A172 (cell line): ENCODE data around the gene NFIA. TPM values are rescaled to one million over a fixed set of nuclear protein-coding genes. Genes with fewer than 3 reads are reported as not detected.

Experiments
- DNase-seq: peaks from one replicate; pipeline ENCODE4 v3.0.0-alpha.2; 2015; ENCODE audit warnings: low spot score
- total RNA-seq: library from RNA; depleted of rRNA; stranded (reverse); fragments of >200 nt; shearing (Covaris generic); gene quantifications from 2 replicates; pipeline ENCODE4 v1.2.3, GENCODE V29; 2014

The NFIA gene
- total RNA-seq, 1 experiment from 2014 or later, result 0.22 TPM

DNA sequence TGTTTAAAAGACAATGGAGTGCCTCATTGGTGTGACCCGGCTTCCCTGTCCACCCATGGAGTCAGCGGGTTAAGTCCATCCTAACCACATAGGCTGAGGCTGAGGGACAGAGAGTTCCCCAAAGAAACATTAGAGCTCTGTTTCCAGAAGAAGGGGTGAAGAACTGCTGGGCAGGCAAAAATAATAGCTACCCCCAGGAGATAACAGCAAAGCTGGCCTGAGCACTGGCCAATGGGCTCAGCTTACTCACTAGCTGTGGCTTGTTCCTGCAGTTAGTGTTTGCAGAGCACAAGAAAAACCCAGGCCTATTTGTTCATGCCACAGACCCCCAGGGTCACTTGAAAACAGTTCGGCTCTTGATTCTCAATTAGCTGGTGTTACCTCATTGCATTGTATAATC, 311.2 kb downstream of the NFIA start:
- no peak for DNase-seq

DNA sequence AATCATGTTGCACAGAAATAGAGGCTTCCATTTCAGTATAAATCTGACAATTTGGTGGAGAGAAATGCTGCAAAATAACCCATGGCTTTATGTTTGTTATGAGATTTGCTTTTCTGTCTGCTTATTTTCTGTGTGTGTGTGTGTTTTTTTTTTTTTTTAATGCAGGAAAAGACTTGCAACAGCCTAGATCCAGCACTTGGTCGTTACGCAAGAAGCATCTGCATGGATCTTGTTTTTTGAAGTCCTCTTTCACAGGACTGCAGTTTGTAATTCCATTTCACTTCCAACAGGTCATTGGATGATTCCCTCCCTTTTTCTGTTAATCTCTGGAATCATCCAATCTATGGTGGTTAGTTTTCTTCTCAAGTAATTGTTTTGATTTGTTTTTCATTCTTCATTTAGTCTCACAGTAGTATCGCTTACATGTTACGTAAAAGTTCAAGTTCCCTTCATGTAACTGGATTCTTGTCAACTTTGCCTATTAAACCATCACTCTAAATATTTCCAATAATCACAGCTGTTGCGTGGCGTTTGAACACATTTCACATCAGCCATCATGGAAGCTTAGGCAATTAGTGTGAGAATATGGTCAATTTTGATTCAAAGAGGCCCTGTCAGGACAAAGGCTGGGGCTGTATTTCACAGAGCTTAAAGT, 312.9 kb downstream of the NFIA start:
- no peak for DNase-seq

DNA sequence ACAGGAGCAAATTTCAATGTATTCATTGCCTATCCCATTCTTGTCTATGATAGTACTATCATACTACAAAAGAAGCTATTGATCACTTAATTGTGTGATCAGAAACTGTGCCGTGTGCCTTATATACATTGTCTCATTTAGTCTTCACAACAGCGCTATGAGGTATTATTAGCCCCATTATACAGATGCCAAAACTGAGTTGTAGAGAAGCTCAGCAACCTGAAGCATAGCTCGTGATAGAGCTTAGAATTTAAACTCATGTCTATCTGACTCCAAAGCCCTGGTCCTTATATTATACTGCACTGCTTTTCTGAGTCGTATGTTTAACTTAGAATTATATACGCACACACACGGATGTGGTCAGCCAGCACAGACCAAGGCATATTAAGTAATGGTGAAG, 315.1 kb downstream of the NFIA start:
- no peak for DNase-seq

DNA sequence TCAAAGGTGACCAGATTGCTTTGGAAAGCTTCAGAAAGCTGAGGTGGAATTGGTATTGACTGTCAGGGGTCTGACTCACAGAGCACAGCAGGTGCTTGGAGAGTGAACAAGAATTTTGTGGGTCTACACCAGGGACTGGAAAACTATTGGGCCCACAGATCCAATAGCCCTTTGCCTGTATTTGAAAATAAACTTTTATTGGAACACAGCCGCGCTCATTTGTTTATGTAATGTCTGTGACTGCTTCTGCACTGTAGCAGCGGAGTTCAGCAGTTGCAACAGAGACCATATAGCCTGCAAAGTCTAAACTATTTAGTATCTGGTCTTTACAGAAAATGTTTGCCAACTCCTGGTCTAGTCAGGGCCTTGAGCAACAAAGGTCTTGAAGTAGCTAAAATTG, 315.6 kb downstream of the NFIA start:
- no peak for DNase-seq

DNA sequence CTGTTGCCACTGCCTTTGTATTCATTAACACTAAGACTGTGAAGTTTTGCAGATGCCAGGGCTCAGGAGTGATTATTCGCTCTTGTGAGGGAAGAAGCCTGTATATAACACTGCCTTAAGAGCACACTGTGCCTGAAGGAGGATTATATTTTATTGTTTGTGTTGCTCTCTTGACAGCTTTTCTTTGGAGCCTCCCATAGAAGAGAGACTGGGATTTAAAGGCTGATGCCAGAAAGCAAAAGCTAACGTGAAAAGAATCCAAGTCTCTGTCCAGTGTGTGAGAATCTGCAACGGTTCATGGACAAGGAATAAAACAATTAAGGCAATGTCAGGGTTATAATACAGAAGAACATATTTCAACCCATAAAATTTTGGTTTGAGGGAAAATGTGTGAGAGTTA, 316.8 kb downstream of the NFIA start:
- no peak for DNase-seq

DNA sequence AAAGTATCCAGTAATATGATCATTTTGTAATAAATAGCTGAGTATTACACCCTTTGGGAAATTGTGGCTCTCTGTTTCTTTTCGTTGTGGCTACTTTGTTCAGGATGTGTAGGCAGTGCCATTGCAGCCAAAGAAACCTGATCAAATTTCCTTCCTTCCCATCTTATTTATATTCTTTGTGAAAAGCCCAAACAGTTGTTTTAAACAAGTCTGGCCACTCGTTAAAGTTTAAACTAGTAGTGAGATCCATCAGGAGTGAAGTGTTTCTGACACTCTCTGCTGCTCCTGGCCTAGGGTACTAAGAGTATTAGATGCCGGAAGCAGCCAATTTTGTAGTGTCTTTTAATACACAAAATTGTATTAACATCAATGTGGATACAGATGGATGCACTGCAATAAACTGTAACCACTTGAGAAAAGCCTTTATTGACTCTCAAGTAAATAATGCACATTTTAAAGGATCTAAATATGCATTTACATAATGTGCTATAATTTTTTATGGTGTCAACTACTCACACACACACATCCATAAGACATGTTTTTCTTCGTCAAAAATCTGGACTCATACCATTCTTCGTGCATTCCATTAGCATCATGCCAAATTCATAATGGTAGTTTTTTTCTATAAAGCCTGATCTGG, 317.9 kb downstream of the NFIA start:
- no peak for DNase-seq

DNA sequence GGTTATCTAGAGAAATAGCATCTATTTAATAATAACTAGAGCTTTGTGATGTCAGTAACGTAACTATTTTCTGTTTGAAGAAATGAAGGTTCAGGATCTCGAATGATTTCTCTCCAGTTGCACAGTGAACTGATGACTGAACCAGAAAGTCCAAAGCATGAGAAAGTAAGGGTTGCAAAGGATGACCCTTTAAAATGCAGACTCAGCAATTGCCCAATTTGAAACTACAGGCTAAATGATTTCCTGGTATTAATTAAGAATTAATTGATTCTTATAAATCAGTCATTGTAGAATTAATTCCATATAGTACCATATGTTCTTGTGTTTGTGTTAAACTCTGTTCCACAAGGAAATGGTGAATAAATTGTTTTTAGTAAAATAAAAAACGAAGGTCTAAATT, 318.6 kb downstream of the NFIA start:
- DNase-seq, result no peak

DNA sequence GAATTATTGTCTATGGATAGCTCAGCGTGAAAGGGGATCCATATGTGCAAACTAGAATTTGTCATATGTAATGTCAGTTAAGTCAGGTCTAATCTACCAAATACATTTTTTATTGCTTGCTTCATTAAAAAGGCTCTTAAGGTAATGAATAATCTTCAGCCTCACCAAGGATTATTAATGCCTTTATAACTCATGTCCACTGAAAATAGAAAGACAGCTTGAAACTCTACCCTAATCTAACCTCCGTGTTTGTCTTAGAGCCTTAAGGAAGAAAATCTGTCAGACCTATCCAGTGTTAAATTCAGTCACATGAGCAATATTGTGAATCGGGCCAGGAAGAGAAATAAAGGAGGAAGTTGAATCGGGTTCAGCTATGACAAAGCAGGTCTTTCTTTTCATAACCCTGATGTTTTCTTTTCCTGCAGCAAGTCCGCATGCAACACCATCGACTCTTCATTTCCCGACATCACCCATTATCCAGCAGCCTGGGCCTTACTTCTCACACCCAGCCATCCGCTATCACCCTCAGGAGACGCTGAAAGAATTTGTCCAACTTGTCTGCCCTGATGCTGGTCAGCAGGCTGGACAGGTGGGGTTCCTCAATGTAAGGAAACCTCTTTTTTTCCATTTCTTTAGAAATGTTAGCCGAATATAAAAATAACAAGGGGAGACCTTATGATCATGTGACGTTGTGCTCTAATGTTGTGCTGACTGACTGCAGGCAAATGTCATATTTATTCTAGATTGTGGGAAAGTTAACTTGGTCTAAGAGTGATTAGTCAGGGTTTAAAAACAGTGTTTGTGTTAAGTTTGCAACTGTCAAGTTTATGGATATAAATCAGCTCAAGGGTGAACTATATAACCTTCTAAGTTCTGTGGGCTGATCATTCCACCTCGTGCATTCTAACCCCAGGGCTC, 321.6 kb downstream of the NFIA start:
- no peak for DNase-seq

DNA sequence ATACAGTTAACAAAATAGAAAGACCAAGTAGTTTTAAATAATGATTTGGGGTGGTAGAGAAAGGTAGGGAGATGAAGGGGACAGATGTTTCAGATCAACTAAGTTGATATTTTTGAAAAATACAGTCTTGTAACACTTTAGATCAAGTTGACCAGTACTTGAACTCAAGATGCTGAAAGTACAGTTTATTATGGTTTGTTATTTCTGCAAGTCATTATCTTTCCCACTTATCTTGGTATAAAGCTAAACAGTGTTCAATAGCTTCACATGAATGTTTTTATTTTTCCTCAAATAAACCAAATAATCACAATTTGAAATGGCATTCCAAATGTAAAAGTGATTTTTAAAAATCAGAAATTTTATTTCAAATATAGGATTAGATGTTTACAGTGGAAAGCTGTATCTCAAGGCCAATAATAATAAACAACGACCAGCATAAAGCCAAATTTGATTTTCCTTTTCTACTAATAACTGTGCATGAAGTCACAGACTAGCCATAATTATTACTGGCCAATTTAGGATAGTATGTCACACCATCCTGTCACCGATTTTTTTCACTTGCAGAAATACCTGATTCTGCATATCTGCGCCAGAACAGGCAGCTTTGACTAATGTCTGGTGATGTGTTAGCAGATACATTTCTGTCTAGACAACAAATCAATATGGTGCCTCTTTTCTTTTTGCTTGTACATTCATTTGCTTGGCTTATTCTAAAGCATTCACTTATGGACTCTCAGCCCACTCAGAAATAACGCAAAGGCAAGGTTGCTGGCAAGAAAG, 322.4 kb downstream of the NFIA start:
- DNase-seq, result no peak

DNA sequence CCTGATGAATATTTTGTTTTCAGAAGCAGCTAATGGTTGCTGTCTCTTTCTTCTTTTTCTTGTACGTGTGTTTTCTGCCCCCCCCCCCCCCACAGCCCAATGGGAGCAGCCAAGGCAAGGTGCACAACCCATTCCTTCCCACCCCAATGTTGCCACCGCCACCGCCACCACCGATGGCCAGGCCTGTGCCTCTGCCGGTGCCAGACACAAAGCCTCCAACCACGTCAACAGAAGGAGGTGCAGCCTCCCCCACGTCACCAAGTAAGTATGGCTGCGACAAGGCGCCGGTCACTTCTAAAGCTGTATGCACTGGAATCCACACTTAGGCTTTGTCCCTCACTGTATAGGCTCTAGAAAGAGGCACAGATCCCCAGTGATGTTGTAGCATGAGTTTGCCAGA, 324.1 kb downstream of the NFIA start:
- no peak for DNase-seq

DNA sequence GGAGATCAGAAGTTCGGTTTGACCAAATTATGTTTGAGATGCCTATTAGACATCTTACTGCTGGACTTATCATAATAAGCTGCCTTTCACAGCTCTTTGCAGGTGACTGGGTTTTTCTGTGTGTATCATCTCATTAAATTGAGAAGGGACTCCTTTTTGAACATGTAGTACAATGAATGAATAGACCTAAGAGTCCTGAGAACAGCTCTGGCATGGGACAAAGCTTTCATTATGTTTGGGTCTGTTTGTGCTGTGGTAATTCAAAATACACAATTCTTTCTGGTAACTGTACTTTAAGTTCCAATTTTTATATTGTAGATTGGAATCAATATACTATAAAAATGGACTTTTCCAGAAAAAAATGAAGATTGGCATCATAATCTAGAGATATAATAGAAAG, 330.2 kb downstream of the NFIA start:
- no peak for DNase-seq

DNA sequence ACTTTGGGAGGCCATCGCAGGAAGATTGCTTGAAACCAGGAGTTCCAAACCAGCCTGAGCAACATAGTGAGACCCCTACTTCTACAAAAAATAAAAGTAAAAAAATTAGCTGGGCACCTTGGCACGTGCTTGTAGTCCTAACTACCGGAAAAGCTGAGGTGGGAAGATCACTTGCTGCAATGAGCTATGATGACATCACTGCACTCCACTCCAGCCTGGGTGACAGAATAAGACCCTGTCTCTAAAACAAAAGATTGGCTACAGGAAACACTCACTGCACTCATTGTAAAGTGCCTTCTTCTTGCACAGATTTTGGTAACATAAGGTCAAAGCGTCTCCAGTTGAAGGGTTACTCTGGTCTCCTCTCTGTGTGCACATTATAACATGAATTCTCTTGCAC, 336.8 kb downstream of the NFIA start:
- DNase-seq, result no peak

DNA sequence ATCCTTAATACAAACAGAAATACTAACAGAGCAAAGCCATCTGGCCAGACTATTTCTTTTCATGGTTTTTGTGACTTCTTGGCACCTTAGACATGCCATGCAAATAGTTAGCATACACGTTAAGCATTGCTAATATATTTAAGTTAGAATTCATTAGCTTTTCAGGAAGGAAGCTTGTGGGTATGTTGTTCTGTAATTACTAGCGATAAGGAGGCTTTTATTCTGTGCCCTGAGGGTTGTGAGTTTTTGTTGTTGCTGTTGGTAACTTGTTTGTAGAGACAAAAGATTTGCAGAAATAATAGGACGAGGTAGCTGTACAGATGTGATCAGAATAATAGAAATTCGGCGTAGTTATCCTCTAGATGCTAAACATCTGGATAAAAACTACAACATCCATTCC, 337.3 kb downstream of the NFIA start:
- DNase-seq, result no peak

DNA sequence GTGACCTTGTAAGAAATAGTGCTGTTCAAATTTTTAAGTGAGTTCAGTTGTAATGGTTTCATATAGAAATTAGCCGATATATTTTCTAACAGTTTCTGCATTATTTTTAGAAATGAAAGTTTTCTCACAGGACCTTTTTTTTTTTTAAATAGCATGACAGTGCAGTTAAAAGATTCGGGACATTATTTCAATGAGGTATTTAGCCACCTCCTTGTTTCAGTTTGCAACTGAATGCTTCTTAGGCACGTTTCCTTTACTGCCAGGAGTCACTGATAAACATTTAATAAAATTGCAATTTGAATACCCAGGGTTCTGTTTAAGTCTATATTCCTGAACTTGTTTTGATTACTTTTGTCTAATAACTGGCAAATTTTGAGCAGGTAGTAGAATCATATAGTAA, 337.9 kb downstream of the NFIA start:
- no peak for DNase-seq

DNA sequence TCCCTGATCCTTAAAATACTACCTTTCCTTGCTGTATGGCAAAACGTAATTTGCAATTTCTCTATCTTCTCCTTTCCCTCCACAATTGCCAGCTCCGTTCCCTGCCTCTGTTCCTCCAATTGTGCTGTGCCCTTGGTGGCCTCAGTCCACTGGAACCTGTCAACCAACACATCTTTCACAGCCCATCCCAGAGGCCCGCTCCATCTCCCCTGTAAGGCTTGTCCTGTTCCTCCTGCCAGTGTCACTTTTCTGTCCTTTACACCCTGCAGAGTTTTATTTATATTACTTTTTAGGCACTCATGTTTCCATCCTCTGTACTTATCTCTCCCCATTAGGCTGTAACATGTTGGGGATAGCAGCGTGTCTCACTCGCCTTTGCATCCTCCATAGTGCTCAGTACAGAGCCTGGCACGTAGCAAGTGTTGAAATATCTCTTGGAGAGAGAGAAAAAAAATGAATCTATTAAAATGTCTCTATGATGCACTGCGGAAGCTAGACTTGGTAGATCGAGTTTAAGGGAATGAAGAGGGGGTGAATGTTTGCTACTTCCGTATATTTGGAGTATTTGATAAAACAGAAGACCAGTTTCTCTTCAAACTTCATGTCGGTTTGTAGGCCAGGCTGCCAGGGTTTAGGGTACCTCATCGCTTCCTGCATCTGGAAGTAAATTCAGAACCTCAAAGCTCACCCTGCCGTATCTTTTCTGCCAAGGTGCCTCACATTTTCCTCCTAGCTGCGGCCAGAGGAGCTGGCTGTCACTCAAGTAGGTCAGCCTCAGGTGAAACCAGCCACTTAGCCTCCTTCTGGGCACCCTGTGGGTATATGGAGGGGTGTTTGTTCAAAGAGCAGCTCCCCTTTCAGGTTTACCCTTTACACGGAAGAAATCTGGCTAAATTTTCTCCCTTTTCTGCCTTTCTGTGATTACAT, 338.8 kb downstream of the NFIA start:
- no peak for DNase-seq

DNA sequence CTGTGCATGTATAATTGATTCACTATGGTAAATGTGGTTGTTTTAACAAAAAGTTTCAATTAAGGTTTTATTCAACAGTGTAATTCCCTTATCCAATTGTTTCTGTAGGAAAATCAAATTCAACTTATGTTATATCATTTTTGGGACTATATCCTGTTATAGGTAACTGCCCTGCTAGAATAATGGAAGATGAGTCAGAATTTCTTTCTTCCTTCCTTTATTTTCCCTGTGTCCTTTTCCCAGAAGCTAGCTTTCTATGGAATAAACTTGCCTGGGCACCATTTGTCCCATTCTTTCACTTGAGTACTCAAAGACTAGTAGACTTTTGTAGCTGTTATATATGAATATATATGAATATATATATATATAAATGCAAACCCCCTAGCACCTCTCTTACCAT, 341.3 kb downstream of the NFIA start:
- DNase-seq, result no peak

DNA sequence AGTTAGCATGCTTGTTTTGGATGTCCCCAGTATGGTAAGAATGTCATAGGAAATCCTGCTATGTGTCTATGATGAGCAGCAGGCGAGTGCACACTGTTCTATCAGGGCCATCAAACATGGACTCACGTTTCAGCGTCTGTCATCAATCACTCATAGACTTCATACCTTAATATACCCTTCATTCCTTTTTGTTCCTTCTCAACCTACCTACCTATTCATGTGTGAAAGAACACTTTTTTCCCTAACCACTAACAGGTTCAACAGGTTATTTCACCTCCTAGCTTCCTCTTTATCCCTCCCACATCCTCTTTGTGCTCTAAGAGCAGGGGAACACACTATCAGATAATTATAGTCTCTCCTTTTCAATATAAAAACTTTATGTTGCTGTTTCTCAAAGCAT, 342.0 kb downstream of the NFIA start:
- no peak for DNase-seq

DNA sequence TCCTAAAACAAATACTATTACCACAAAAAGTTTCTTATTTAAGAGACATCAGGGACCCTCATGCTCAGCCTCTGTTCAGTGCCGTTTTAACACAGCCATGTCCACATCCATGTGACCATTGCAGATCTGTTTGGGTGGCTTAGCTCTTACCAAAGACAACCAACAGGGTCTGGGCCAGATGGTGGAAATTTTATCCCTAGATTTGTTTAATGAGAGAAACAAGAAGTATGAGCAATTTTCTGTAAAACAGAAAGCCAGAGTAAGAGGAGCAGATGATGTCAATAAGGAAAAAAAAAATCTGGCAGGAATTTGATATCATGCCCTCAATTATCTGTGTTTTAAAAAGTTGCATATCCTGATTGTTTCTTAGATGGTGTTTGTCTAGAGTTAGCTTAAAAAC, 342.7 kb downstream of the NFIA start:
- no peak for DNase-seq

DNA sequence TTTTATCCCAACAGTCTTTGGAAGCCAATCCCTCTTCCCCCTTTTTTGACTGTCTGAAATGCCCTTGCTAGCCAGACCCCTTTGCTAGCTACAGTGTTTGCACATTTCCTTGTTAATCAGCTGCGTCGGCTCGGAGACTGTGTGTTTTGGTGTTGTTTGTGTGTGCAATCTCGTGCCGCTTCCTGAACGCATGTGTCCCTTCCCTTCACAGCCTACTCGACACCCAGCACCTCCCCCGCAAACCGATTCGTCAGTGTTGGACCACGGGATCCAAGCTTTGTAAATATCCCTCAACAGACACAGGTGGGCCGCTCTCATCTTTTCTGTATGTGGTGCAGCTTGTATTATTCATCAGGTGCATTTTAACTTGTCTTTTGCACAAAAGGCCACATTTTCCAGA, 343.9 kb downstream of the NFIA start:
- no peak for DNase-seq

DNA sequence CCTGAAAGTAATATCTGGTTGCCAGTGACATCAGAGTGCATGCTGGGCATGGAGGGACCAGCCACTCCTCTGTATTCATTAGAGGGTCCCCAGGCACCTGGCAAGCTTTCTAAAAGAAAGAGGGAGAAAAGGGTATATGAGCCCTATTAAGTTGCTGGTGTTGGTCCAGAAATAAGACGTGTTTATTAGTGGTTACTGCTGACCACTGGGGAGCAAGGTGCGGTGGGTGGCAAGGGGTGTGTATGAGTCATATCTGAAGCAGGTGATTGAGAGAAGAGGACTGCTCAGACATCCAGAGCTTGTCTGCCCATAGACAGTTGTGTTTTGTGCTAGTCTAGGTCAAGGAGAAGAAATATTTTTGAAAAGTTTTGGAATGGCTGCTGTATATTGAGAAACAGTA, 344.5 kb downstream of the NFIA start:
- no peak for DNase-seq

DNA sequence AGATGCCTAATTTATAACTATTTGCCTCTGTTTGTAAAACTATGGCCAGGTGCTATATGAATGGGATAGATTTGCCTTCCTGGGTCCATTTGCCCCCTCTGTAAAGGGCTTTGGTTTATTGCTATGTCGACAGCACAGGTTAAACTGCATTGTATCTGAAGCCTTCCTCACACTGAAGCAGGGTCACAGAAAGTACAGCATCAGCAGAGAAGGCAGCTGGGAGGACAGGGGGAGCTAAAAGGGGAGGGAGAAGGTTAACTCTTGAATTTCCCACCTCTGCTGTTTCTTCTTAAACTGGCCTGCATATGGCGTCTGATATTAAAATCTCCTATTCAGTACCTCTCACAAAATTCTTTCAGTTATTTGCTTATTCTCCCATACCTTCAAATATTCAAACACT, 345.1 kb downstream of the NFIA start:
- DNase-seq, result no peak
